Stimulated activated CD8-positive, alpha-beta memory T cell treated with anti-CD3 and anti-CD28 coated beads, Interleukin-7, amount 100 ng/mL, for 4 hours (primary cell): ENCODE data around the gene CC2D2A.

Experiments used
- DNase-seq, 2 donors: peaks; one replicate each; pipeline ENCODE4 v3.0.0-alpha.2; 2020; ENCODE audit warnings: low read depth in 2 of 2

Gene CC2D2A

DNA sequence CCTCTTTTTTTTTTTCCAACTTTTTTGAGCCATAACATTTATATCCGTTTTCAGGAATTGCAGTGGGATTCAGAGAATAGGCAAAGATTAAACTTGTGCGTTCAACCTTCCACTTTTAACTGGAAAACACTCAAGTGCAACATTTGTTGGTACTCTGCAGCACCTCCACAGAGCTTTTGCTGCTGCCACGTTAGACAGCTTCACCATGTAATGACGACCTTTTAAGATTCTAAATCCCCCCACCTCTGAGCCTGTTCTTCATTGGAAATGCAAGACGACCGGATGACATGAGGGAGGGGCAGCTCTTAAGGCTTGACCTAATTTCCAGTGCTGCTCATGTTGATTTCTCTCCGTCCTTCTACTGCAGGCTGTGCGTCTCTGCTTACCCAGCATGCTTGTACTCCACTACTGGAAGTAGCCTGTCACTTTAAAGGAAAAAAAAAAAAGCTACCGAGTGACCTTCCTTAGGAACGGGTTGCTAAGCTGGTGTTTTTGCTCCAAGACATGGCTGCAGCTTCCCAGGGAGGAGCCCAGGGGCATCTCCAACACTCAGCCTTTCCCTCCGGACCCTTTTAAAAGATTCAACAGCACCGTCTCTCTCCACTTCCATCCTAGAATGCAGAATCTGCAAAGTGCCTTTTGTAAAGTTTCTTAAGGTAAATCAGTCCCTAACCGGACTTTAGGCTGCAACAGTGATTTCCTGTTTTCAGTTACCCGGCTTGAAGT is at the start of gene CC2D2A:
Gene CC2D2A, plus strand, starts transcription at position 481 of the 726 bp plus-strand sequence. CDS start 6,051 bp downstream, outside the sequence.
- DNase-seq = no peak

DNA sequence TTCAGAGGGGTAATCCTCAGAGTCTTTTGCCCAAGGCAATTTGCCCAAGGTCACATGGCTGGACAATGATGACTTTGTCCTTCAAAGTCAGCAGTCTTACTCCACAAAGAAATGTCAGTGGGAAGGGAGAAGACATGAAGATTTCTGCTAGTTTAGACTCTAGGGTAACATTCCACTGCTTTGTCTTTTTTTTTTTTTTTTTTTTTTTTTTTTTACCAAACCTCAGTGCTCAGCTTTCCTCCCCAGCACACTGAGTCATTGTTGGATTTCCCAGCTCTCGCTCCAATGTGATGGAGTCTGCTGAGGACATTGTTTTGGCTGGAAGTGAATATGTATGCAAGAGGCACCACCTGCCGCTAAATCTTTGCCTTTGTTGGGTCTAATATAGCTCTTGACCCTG is 49.0 kb upstream of the CC2D2A start:
- no peak for DNase-seq

- DNase-seq = no peak
Observed at GRCh38 chr4:15423285-15423711, 46.4 kb upstream of the CC2D2A start.

DNA sequence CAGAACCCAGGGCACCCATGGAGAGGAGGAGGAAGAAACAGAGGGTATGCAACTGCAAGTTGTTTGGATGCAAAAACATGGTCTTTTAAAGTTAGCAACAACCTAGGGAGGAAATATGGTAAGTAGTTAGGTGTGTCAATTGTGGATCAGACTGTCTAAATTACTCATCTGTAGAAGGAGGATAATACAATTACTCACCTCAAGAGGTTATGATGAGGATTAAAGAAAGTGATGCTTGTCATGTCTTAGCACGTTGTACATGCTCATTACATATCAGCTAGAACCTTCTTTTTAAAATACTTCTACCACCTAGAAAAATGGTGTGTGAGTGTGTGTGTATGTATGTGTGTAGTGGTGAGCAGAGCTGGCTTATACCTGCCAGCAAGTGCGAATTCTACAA is 44.2 kb upstream of the CC2D2A start:
- no peak for DNase-seq

- no peak for DNase-seq
Observed at GRCh38 chr4:15427161-15427560, 42.5 kb upstream of the CC2D2A start.

DNA sequence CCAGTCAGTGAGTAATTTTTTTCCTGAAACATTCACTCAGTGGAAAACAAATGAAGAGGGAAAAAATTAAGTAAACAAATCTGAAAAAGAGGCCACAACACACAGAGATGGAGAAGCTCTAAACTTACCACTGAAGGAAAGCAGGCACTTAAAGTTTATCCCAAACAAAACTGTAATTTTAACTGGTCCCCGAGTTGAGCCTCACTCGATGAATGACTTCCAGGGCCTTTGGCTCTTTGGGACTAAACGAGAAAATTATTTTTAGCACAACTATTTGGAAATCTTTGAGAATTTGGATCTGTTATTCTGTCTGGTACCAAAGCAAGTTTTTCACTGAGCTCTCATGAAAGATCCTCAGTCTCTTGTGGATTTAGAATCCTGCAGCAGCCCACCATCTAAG is 42.0 kb upstream of the CC2D2A start, which contains the start of gene C1QTNF7:
Gene C1QTNF7, plus strand, starts transcription at position 333 of the 400 bp plus-strand sequence. CDS start 7,711 bp downstream, outside the sequence.
- no peak for DNase-seq

- no peak for DNase-seq
Observed at GRCh38 chr4:15428611-15429010, 41.1 kb upstream of the CC2D2A start.

DNA sequence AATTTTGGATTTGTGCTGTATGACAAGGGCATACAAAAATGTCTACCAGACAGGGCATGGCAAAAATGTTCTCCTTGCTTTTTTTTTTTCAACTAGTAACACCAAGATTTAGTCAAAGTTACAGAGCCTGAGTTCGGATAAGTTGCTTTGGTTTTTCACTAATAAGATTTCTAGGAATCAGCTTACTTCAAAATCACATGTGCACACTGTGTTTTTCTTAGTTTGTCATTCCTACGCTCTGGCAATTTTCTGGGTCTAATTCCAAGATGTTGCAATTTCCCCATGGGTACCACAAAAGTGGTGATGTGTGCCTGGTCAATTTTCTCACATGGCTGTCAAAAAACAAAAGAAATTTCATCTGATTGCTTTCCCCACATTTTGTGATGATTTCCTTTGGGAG is 35.6 kb upstream of the CC2D2A start:
- DNase-seq = no peak

DNA sequence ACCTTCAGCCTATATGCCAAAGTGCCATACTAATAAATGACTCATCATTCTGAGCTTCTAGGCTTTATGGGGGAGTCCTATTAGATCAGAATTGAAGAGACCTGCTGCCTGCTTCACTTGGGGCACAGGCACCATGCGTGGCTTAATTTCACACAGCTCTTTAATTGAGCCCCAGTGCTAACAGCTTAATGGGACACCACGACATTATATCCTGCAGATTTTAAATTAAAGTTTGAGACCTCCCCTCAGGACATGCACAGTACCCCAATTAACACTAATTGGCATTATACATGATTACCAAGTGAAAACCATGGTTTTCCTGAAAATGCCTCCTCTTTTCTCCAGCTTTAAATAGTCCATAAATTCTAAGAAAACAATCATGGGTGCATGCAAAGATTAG is 35.0 kb upstream of the CC2D2A start:
- no peak for DNase-seq

DNA sequence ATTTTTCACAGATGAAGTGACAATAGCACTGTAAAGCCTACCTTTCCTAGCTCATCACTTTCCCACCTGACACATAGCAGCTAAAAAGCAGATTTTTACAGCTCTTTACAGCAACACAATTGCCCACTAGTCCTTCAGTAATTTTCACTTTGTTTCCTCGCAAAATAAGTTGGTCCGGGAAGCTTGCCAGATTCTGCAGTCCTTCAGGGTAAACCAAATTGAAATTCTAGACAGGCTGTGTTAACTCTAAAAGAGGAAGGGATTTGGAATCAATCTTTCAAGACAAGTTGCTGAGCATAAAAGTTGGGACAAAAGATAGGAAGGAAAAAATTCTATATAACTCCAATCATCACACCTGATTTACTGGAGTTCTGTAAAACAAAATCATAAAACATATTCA is 33.2 kb upstream of the CC2D2A start:
- no peak for DNase-seq

GRCh38 chr4:15438939-15439524 is 30.6 kb upstream of the CC2D2A start:
- DNase-seq = no peak

DNA sequence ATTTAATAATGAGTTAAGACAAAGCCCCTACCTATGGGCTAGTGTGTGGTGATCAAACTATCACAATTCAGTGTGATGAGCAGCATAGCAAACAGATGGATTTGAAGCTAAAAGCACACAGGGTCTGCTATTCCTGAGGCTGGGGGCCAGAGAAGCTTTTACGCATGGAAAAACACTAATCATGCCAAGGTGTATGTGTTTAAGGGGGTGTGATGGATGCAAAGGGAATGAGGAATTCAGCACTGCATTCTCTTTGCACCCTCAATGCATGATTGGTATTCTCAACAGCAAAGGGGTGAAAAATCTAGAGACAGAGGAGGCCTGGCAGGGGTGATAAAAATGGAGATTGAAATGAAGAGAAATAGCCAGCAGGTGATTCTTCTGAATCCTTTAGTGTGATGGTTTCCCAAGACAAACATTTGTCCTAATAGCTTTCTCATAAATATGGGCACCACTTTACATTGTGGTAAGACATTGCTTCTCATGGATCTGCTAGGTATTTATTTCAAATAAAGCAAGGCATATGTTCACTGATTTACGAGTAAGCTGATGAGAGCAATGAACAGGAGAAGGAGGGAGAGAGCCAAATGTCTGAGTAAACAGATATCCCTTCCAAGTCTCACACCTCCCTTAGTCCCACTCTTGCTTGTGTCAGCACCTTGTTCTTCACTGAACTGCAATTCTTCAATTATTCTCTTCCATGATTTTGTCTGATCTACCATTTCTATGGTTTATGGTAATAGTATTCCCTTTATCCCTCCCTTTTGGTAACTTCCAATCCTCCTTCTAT is 26.1 kb upstream of the CC2D2A start:
- DNase-seq = no peak

DNA sequence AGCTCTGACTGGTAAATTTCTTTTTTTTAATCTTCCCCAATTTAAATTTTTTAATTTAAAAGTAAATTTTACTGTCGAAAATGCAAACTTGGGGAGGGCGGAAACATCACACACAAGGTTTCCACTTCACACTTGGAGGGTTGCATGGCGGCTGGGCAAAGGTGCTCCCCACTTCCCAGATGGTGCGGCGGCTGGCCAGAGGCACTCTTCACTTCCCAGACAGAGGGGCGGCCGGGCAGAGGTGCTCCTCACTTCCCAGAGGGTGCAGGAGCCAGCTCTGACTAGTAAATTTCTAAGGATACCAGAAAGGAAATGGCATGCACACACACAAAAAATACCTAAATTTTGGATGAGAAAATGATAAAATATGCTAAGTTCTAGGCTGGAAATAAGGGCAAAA is 25.4 kb upstream of the CC2D2A start:
- DNase-seq = no peak

GRCh38 chr4:15444879-15445547 is 24.7 kb upstream of the CC2D2A start:
- no peak for DNase-seq

- DNase-seq = no peak
Observed at GRCh38 chr4:15451181-15451865, 18.4 kb upstream of the CC2D2A start.

DNA sequence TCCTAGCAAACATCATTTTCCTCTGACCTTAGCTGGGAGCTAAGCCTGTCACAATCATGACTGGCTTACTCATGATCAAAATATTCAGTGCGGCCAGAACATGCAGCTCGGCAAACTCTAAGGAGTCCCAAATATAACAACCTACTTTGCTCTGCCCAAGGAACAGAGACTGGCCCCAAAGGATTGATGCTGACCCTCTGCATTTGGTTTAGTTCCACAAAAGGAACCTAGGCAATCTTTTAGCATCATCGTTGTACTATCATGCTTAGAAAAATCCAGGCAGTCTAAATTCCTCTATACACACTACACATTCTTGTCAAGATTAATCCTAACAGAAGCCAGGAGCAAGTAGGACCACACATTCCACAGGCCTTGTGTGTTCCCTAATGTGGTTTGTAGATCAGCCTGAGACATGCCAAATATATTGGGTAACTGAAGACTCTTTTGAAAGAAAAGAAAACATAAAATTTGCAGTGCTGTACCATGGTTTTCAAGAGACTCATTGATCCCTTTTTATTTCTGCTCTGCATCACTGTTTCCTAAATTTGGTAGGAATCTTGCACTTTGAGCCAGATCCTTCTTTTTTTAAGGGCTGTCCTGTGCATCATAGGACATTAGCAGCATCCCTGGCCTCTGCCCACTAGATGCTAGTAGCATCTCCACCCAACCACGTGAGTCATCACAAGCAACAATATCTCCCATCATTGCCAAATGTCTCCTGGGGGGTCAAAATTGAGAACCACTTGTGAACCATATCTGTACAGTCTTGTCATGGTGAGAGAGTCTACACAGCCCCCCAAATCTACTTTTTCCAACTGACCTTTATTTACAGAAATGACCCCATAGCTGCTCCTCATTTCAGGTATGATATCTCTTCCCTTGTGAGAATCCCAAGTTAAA is 17.6 kb upstream of the CC2D2A start:
- no peak for DNase-seq

GRCh38 chr4:15455290-15455689 is 14.4 kb upstream of the CC2D2A start:
- no peak for DNase-seq

- DNase-seq = no peak
Observed at GRCh38 chr4:15457406-15458201, 12.1 kb upstream of the CC2D2A start.

GRCh38 chr4:15458616-15459015 is 11.1 kb upstream of the CC2D2A start:
- DNase-seq = no peak

DNA sequence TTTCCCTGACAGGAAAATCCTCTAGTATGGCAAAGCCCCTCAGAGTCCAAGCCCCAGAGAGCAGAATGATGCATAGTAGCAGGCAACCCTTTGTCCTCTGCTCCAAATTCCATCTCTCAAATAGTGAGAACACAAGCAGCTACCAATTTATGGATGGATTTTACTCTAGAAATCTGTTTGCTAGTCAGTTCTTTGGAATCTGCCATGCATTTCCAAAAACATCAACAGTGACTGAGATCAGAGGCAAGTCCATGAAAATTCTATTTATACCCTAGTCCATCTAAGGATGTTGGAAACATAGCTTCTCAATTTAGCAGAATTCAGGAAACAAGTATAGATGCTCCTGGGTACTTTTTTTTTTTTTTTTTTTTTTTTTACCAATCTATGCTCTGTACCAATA is 10.0 kb upstream of the CC2D2A start:
- no peak for DNase-seq
